ENCODE measurements around the gene PCDH7. TPM values are rescaled to one million over a fixed set of nuclear protein-coding genes. Genes with fewer than 3 reads are reported as not detected.
A peak's percentile ranks its signal among the peaks of the same experiment; 100 is the strongest.

PCDH7 gene
- total RNA-seq, 1 experiment from 2014 or later: 16.3 TPM

GRCh38 chr4:30714408-30715031, 5.6 kb upstream of the PCDH7 start:
- intact Hi-C loops (cut with micrococcal nuclease; ENCODE audit: unreplicated experiment): loop anchor here (1.0 to 10.0 kb wide), 5 partner anchors 334 to 1400 kb away; no protein-coding TSS in a partner anchor
- no peaks in the 10 kb centered on the region for H3K27me3 Mint-ChIP-seq (ENCODE audit: insufficient read depth, unreplicated experiment)
- H3K9me3 Mint-ChIP-seq (ENCODE audit: unreplicated experiment): peaks cover 14% of the 10 kb centered on the region
- Histone ChIP-seq H3K9me3 (no peaks in the 10 kb centered on the region), H3K4me1 (peaks cover 6% of the 10 kb centered on the region; the same call in 1 of the 2 replicates), H3K4me3 (ENCODE audit: low read depth, low read length) (no peak overlapping the region), H3K36me3 (ENCODE audit: control insufficient read depth, insufficient read depth, low read length) (no peaks in the 10 kb centered on the region), H3K27me3 (replicated peaks; ENCODE audit: control insufficient read depth, insufficient read depth, low read length) (no peaks in the 10 kb centered on the region)
- DNase-seq: peak; percentile 67 to 73
- H3K4me1 Mint-ChIP-seq (ENCODE audit: low read depth, unreplicated experiment): no peaks in the 10 kb centered on the region
- peak; percentile 77 to 80 for TF ChIP-seq CTCF (IDR thresholded peaks at IDR 0.05; ENCODE audit: insufficient read depth in 1 of 2, low read depth in 1 of 2, low read length in 1 of 2, severe bottlenecking in 1 of 2, unreplicated experiment in 1 of 2)
- peaks cover 25% of the 10 kb centered on the region for H3K36me3 Mint-ChIP-seq (ENCODE audit: insufficient read depth, unreplicated experiment)
- BruUV-seq (replicated peaks): no TSS peak
- ChIA-PET CTCF (no interaction called here), POLR2A (no interaction called here)
- H3K4me3 Mint-ChIP-seq (ENCODE audit: unreplicated experiment): no peak overlapping the region
- no peak overlapping the region for H3K27ac Mint-ChIP-seq (ENCODE audit: unreplicated experiment)

- TF ChIP-seq CTCF (IDR thresholded peaks at IDR 0.05; ENCODE audit: insufficient read depth in 1 of 2, low read depth in 1 of 2, low read length in 1 of 2, severe bottlenecking in 1 of 2, unreplicated experiment in 1 of 2): peak; percentile 48
- peaks cover 41% of the 10 kb centered on the region for H3K36me3 Mint-ChIP-seq (ENCODE audit: insufficient read depth, unreplicated experiment)
- Histone ChIP-seq H3K4me1 (peaks cover 6% of the 10 kb centered on the region; the same call in 1 of the 2 replicates), H3K27me3 (replicated peaks; ENCODE audit: control insufficient read depth, insufficient read depth, low read length) (no peaks in the 10 kb centered on the region), H3K4me3 (ENCODE audit: low read depth, low read length) (peak overlapping the region; percentile 58), H3K36me3 (ENCODE audit: control insufficient read depth, insufficient read depth, low read length) (no peaks in the 10 kb centered on the region), H3K9me3 (no peaks in the 10 kb centered on the region)
- ChIA-PET CTCF (no interaction called here), POLR2A (no interaction called here)
- peak overlapping the region; percentile 87 for H3K4me3 Mint-ChIP-seq (ENCODE audit: unreplicated experiment)
- H3K9me3 Mint-ChIP-seq (ENCODE audit: unreplicated experiment): no peaks in the 10 kb centered on the region
- BruUV-seq (replicated peaks): no TSS peak
- intact Hi-C loops (cut with micrococcal nuclease; ENCODE audit: unreplicated experiment): loop anchor here (1.0 to 10.0 kb wide), 9 partner anchors 197 to 1399 kb away; no protein-coding TSS in a partner anchor
- no peaks in the 10 kb centered on the region for H3K27me3 Mint-ChIP-seq (ENCODE audit: insufficient read depth, unreplicated experiment)
- H3K4me1 Mint-ChIP-seq (ENCODE audit: low read depth, unreplicated experiment): no peaks in the 10 kb centered on the region
- peak overlapping the region; percentile 64 for H3K27ac Mint-ChIP-seq (ENCODE audit: unreplicated experiment)
- DNase-seq: no peak
These were observed 4.0 kb upstream of the PCDH7 start for GRCh38 chr4:30716158-30716557.

GRCh38 chr4:30716681-30717207, 3.4 kb upstream of the PCDH7 start:
- H3K4me1 ChIP-seq: peaks cover 6% of the 10 kb centered on the region; the same call in 1 of the 2 replicates
- no peak for TF ChIP-seq CTCF (IDR thresholded peaks at IDR 0.05; ENCODE audit: insufficient read depth in 1 of 2, low read depth in 1 of 2, low read length in 1 of 2, severe bottlenecking in 1 of 2, unreplicated experiment in 1 of 2)
- no peaks in the 10 kb centered on the region for H3K36me3 ChIP-seq (ENCODE audit: control insufficient read depth, insufficient read depth, low read length)
- Mint-ChIP-seq H3K27ac (ENCODE audit: unreplicated experiment) (peak overlapping the region; percentile 64), H3K36me3 (ENCODE audit: insufficient read depth, unreplicated experiment) (peaks cover 38% of the 10 kb centered on the region), H3K9me3 (ENCODE audit: unreplicated experiment) (no peaks in the 10 kb centered on the region), H3K4me1 (ENCODE audit: low read depth, unreplicated experiment) (no peaks in the 10 kb centered on the region), H3K27me3 (ENCODE audit: insufficient read depth, unreplicated experiment) (no peaks in the 10 kb centered on the region), H3K4me3 (ENCODE audit: unreplicated experiment) (peak overlapping the region; percentile 87)
- no peaks in the 10 kb centered on the region for H3K27me3 ChIP-seq (replicated peaks; ENCODE audit: control insufficient read depth, insufficient read depth, low read length)
- H3K9me3 ChIP-seq: no peaks in the 10 kb centered on the region
- DNase-seq: peak in 1 of 2 experiments; percentile 36
- intact Hi-C loops (cut with micrococcal nuclease; ENCODE audit: unreplicated experiment): loop anchor here (1.0 to 10.0 kb wide), 9 partner anchors 196 to 1398 kb away; no protein-coding TSS in a partner anchor
- BruUV-seq (replicated peaks): no TSS peak
- CTCF ChIA-PET: no interaction called here
- peak overlapping the region; percentile 58 for H3K4me3 ChIP-seq (ENCODE audit: low read depth, low read length)
- POLR2A ChIA-PET: no interaction called here
